GM10266 (cell line): ENCODE results near the gene TPH2.

Source experiments
- DNase-seq: peaks from one replicate; pipeline ENCODE4 v3.0.0; 2012; ENCODE audit errors: extremely low spot score
- CTCF ChIP-seq: IDR thresholded peaks from 2 replicates; pipeline ENCODE4 v1.5.1; 2012; ENCODE audit warnings: mild to moderate bottlenecking, low read depth; ENCODE audit not compliant: control insufficient read depth, insufficient read depth; ENCODE audit errors: missing control alignments

Gene TPH2

GRCh38 chr12:71958056-71958455 lies 19.4 kb downstream of the TPH2 start:
- TF ChIP-seq CTCF = no peak
- DNase-seq = no peak

- no peak for TF ChIP-seq CTCF
- no peak for DNase-seq
Observed at GRCh38 chr12:71958457-71958856, 19.8 kb downstream of the TPH2 start.

GRCh38 chr12:71958993-71959578 lies 20.4 kb downstream of the TPH2 start:
- no peak for DNase-seq
- TF ChIP-seq CTCF = no peak

GRCh38 chr12:71967211-71967610 lies 28.6 kb downstream of the TPH2 start:
- no peak for TF ChIP-seq CTCF
- no peak for DNase-seq

GRCh38 chr12:71969330-71969729 lies 30.7 kb downstream of the TPH2 start:
- TF ChIP-seq CTCF = no peak
- no peak for DNase-seq

GRCh38 chr12:71970031-71970430 lies 31.4 kb downstream of the TPH2 start:
- no peak for TF ChIP-seq CTCF

GRCh38 chr12:71972441-71973074 lies 33.9 kb downstream of the TPH2 start:
- DNase-seq = no peak

More at GRCh38 chr12:71970031-71970430, 31.4 kb downstream of the TPH2 start:
- no peak for DNase-seq

More at GRCh38 chr12:71972441-71973074, 33.9 kb downstream of the TPH2 start:
- TF ChIP-seq CTCF = no peak
